ENCODE measurements around the gene BMP6.

DNA sequence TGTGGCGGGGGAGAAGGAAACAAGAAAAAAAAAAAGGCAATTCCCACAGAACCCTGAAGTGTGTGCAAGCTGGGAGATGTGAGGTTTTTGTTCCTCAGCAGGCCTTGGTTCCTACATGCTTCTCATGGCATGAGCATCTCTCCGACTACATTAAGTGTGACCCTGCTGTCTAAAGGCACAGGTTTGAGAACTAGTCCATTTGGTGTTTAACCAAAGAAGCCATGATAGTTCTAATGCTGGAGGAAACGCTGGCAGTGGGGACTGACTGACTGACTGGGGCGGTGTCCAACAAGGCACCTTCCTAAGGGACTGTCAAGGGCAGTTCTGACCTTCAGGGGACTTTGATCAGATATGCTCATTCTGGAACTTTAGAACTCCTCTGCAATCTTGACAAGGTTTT lies 180.8 kb downstream of the BMP6 start:
- TF ChIP-seq GATA2 (IDR thresholded peaks at IDR 0.05; ENCODE audit: low read depth, low read length) (no peak), GATA3 (IDR thresholded peaks at IDR 0.05; ENCODE audit: low read depth, low read length) (no peak)

Data from SH-SY5Y (cell line).